ENCODE measurements around the gene FXYD6. TPM values are rescaled to one million over a fixed set of nuclear protein-coding genes. Genes with fewer than 3 reads are reported as not detected.

The FXYD6 gene
- polyA plus RNA-seq, 1 of the 3 experiments (the other 2 are of a cell fraction), result 1.4 TPM

DNA sequence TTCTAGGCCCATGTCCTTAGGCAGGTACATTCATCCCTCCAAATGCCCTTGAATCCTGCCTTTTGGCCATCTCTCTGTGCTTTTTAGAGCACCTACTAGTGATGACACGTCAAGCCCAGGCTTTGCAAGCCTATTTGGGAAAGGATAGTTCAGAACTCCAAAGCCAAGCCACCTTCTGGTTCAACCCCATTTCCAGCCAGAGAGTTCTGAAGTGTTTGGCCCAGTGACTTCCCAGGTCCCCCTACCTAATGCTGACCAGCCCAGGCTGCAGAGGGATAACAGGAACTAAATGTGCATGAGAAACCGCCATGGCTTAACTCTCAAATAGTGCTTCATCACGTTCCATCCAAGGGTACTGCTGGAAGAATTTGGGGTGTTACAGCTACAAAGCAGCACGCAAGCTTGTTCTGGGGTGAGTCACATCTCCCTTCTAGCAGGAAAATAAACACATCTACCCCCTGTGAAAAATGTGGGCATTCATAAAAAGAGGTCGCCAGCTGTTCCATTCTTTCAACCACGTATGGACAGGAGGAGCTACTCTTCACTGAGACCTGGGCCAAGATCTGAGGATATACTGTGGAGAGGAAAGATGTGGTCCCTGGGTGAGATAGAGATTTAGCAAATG lies 2.0 kb upstream of the FXYD6 start:
- CTCF ChIA-PET, result interaction anchor here (1.0 to 4.1 kb wide), 5 partner anchors 12 to 452 kb away, joined by 3 to 31 read pairs (median 6); no protein-coding TSS in a partner anchor

DNA sequence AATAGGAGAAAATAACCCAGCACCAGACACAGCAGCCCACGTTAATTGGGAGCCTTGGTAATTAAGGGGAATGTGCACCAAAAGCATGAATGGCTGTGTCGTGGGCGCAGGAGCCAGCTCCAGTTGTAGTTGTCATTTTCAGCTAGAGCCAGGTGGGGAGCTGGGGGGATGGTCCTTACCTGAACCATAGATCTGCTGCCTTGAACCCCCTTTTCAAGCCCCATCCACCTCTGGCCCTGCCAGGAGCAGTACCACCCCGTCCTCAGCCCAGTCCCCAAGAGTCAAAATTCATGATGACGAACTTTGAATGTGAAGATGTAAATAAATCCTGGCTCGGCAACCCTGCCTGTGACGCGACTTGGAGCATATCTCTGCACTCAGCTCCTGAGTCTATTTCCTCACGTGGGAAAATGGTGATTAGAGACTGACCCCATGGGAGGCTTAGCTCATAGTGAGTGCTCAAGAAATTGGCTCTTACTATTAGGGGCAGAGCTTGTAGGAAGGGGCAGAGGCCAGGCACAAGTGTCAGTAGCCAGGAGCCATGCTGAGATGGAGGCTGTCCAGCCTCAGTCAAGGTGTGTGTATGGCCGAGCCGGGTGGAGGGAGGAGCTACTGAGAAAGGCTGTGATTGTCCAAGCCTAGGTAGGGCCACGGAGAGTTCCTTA lies 794 bp upstream of the FXYD6 start:
- Histone ChIP-seq H3F3A (replicated peaks; ENCODE audit: insufficient read depth) (no peaks in the 10 kb centered on the region), H3K9me2 (no peaks in the 10 kb centered on the region), H3K79me2 (ENCODE audit: insufficient read depth) (no peaks in the 10 kb centered on the region), H3K4me3 (ENCODE audit: low read depth in 2 of 2, low read length in 1 of 2) (peak overlapping the region in 1 of 2 experiments; percentile 53; a peak in 2 of 4 replicates), H3K4me1 (ENCODE audit: control insufficient read depth in 1 of 2, insufficient read depth in 2 of 2, low read depth in 1 of 2, low read length in 1 of 2) (peaks cover 0 to 19% of the 10 kb centered on the region in 2 experiments; a peak in 1 of 4 replicates), H2AFZ (ENCODE audit: low read depth) (no peak overlapping the region), H3K36me3 (replicated peaks in 1 of 2; ENCODE audit: control insufficient read depth in 1 of 2, insufficient read depth in 2 of 2, low read length in 1 of 2) (no peaks in the 10 kb centered on the region), H4K20me1 (ENCODE audit: insufficient read depth) (no peaks in the 10 kb centered on the region), H3K27me3 (ENCODE audit: insufficient read depth) (peaks cover 23% of the 10 kb centered on the region), H3K4me2 (peak overlapping the region; percentile 52; the same call in 1 of the 2 replicates), H3K9ac (no peak overlapping the region), H3K9me3 (no peaks in the 10 kb centered on the region), H3K27ac (ENCODE audit: low read depth in 2 of 2, low read length in 1 of 2) (peak overlapping the region in 1 of 2 experiments; percentile 47; a peak in 1 of 4 replicates)
- no peak for DNase-seq
- WGBS (ENCODE audit: low lambda C conversion rate), result 61% methylated on average over 12 of the region's 12 CpGs
- CTCF ChIA-PET, result interaction anchor here (1.3 to 4.1 kb wide), 9 partner anchors 11 to 451 kb away, joined by 3 to 31 read pairs (median 6); no protein-coding TSS in a partner anchor
- POLR2A ChIA-PET, result interaction anchor here (0.7 to 1.2 kb wide), 2 partner anchors 70 to 1108 kb away, joined by 3 to 4 read pairs; no protein-coding TSS in a partner anchor
- TF ChIP-seq TCF12 (IDR thresholded peaks at IDR 0.05) (no peak), NRF1 (IDR thresholded peaks at IDR 0.05; ENCODE audit: low read depth, low read length) (no peak), CHD2 (IDR thresholded peaks at IDR 0.05; ENCODE audit: low read length, partially characterized antibody) (no peak), GABPA (IDR thresholded peaks at IDR 0.05; ENCODE audit: low read depth) (no peak), NFIC (IDR thresholded peaks at IDR 0.05; ENCODE audit: borderline replicate concordance) (no peak), MXI1 (IDR thresholded peaks at IDR 0.05; ENCODE audit: low read depth, low read length) (no peak), TEAD4 (IDR thresholded peaks at IDR 0.05; ENCODE audit: borderline replicate concordance, insufficient read depth) (no peak), YY1 (IDR thresholded peaks at IDR 0.05; ENCODE audit: low read depth) (no peak), FOXJ3 (CRISPR knock-in tag; IDR thresholded peaks at IDR 0.05) (no peak), TAF1 (IDR thresholded peaks at IDR 0.05; ENCODE audit: borderline replicate concordance, low read depth, low read length) (no peak), JUND (IDR thresholded peaks at IDR 0.05) (no peak), ELF1 (IDR thresholded peaks at IDR 0.05) (no peak), EP300 (IDR thresholded peaks at IDR 0.05; ENCODE audit: borderline replicate concordance in 1 of 2, low read depth in 1 of 2, low read length in 1 of 2) (no peak), SIN3A (IDR thresholded peaks at IDR 0.05; ENCODE audit: borderline replicate concordance, low read depth, low read length) (no peak), USF1 (IDR thresholded peaks at IDR 0.05; ENCODE audit: borderline replicate concordance, low read depth) (no peak), RCOR1 (IDR thresholded peaks at IDR 0.05; ENCODE audit: low read length) (no peak), SMC3 (IDR thresholded peaks at IDR 0.05; ENCODE audit: low read depth, low read length) (no peak), RAD21 (IDR thresholded peaks at IDR 0.05; ENCODE audit: low read length) (no peak)
- TF ChIP-seq, protein P1, sequence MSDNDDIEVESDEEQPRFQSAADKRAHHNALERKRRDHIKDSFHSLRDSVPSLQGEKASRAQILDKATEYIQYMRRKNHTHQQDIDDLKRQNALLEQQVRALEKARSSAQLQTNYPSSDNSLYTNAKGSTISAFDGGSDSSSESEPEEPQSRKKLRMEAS (IDR thresholded peaks at IDR 0.05; ENCODE audit: low read depth), result no peak
- TF ChIP-seq, protein P2, sequence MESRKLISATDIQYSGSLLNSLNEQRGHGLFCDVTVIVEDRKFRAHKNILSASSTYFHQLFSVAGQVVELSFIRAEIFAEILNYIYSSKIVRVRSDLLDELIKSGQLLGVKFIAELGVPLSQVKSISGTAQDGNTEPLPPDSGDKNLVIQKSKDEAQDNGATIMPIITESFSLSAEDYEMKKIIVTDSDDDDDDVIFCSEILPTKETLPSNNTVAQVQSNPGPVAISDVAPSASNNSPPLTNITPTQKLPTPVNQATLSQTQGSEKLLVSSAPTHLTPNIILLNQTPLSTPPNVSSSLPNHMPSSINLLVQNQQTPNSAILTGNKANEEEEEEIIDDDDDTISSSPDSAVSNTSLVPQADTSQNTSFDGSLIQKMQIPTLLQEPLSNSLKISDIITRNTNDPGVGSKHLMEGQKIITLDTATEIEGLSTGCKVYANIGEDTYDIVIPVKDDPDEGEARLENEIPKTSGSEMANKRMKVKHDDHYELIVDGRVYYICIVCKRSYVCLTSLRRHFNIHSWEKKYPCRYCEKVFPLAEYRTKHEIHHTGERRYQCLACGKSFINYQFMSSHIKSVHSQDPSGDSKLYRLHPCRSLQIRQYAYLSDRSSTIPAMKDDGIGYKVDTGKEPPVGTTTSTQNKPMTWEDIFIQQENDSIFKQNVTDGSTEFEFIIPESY (IDR thresholded peaks at IDR 0.05; ENCODE audit: borderline replicate concordance, low read depth), result no peak

More for the DNA sequence above, 2.0 kb upstream of the FXYD6 start:
- WGBS (ENCODE audit: low lambda C conversion rate), result 61% methylated on average over 6 of the region's 6 CpGs
- no peak overlapping the region for H3K27ac ChIP-seq (ENCODE audit: low read depth in 2 of 2, low read length in 1 of 2)
- peaks cover 0 to 27% of the 10 kb centered on the region in 2 experiments; a peak in 1 of 4 replicates for H3K4me1 ChIP-seq (ENCODE audit: control insufficient read depth in 1 of 2, insufficient read depth in 2 of 2, low read depth in 1 of 2, low read length in 1 of 2)
- H3F3A ChIP-seq (replicated peaks; ENCODE audit: insufficient read depth), result no peaks in the 10 kb centered on the region
- no peaks in the 10 kb centered on the region for H4K20me1 ChIP-seq (ENCODE audit: insufficient read depth)
- H2AFZ ChIP-seq (ENCODE audit: low read depth), result no peak overlapping the region
- no peak overlapping the region for H3K9ac ChIP-seq
- H3K4me2 ChIP-seq, result no peak overlapping the region
- H3K27me3 ChIP-seq (ENCODE audit: insufficient read depth), result peaks cover 23% of the 10 kb centered on the region
- H3K4me3 ChIP-seq (ENCODE audit: low read depth in 2 of 2, low read length in 1 of 2), result no peak overlapping the region
- no peaks in the 10 kb centered on the region for H3K79me2 ChIP-seq (ENCODE audit: insufficient read depth)
- H3K36me3 ChIP-seq (replicated peaks in 1 of 2; ENCODE audit: control insufficient read depth in 1 of 2, insufficient read depth in 2 of 2, low read length in 1 of 2), result no peaks in the 10 kb centered on the region
- H3K9me2 ChIP-seq, result no peaks in the 10 kb centered on the region
- POLR2A ChIA-PET, result no interaction called here
- no peaks in the 10 kb centered on the region for H3K9me3 ChIP-seq
- no peak for DNase-seq
- TF ChIP-seq CHD2 (IDR thresholded peaks at IDR 0.05; ENCODE audit: low read length, partially characterized antibody) (no peak), RXRA (IDR thresholded peaks at IDR 0.05; ENCODE audit: borderline replicate concordance, low read depth) (no peak)
